NCI-H187 treated with DMSO at 0.1 percent for 48 hours (cell line): ENCODE measurements around the gene HYCC2.
"Not testable (repeated sequence)": the region's sequence is repeated elsewhere in the genome, so short reads cannot be mapped to it uniquely, and the experiment has no call there.

Source experiments
- DNase-seq: peaks from one replicate; lab custom pipeline; 2025; lab: John Stamatoyannopoulos, UW

HYCC2 gene

GRCh38 chr2:201070948-201071478 is 458 bp downstream of the HYCC2 start:
- no peak for DNase-seq

- no peak for DNase-seq
These were observed 6.6 kb downstream of the HYCC2 start for GRCh38 chr2:201064797-201065329.

GRCh38 chr2:201063516-201063915 is 8.0 kb downstream of the HYCC2 start:
- DNase-seq, result not testable (repeated sequence)

GRCh38 chr2:201059961-201060755 is 11.3 kb downstream of the HYCC2 start:
- no peak for DNase-seq

GRCh38 chr2:201058914-201059313 is 12.6 kb downstream of the HYCC2 start:
- DNase-seq, result no peak

GRCh38 chr2:201057715-201058248 is 13.7 kb downstream of the HYCC2 start:
- DNase-seq, result no peak

- DNase-seq, result no peak
These were observed 14.4 kb downstream of the HYCC2 start for GRCh38 chr2:201057087-201057521.

GRCh38 chr2:201049455-201049854 is 22.0 kb downstream of the HYCC2 start:
- DNase-seq, result no peak

GRCh38 chr2:201046881-201047280 is 24.6 kb downstream of the HYCC2 start:
- DNase-seq, result no peak

GRCh38 chr2:201043050-201043449 is 28.4 kb downstream of the HYCC2 start:
- DNase-seq, result not testable (repeated sequence)

- not testable (repeated sequence) for DNase-seq
These were observed 29.0 kb downstream of the HYCC2 start for GRCh38 chr2:201042451-201042850.

- DNase-seq, result no peak
These were observed 30.4 kb downstream of the HYCC2 start for GRCh38 chr2:201040867-201041628.

- no peak for DNase-seq
These were observed 32.6 kb downstream of the HYCC2 start for GRCh38 chr2:201038855-201039254.

GRCh38 chr2:201038361-201038760 is 33.1 kb downstream of the HYCC2 start:
- not testable (repeated sequence) for DNase-seq

- DNase-seq, result not testable (repeated sequence)
These were observed 37.1 kb downstream of the HYCC2 start for GRCh38 chr2:201034355-201034754.

GRCh38 chr2:201024518-201024917 is 47.0 kb downstream of the HYCC2 start:
- DNase-seq, result no peak

GRCh38 chr2:201021914-201022313 is 49.6 kb downstream of the HYCC2 start:
- no peak for DNase-seq
